CD4-positive, alpha-beta T cell treated with Interferon gamma for 1 hour (primary cell): ENCODE measurements around the gene NRARP.
"Not testable (repeated sequence)": the region's sequence is repeated elsewhere in the genome, so short reads cannot be mapped to it uniquely, and the experiment has no call there.

Experiments used
- DNase-seq: peaks from one replicate; pipeline ENCODE4 v3.0.0-alpha.2; 2020

Gene NRARP

GRCh38 chr9:137275588-137276472, 26.2 kb downstream of the NRARP start:
- no peak for DNase-seq

- no peak for DNase-seq
Observed at GRCh38 chr9:137275203-137275587, 26.9 kb downstream of the NRARP start.

GRCh38 chr9:137273611-137274320, 28.3 kb downstream of the NRARP start:
- no peak for DNase-seq

- DNase-seq = no peak
Observed at GRCh38 chr9:137273095-137273490, 29.0 kb downstream of the NRARP start.

- DNase-seq = no peak
Observed at GRCh38 chr9:137272241-137273094, 29.6 kb downstream of the NRARP start.

GRCh38 chr9:137271696-137272076, 30.4 kb downstream of the NRARP start:
- no peak for DNase-seq

- DNase-seq = no peak
Observed at GRCh38 chr9:137270929-137271695, 31.0 kb downstream of the NRARP start.

GRCh38 chr9:137269231-137269772, 32.8 kb downstream of the NRARP start:
- no peak for DNase-seq

GRCh38 chr9:137268538-137269201, 33.4 kb downstream of the NRARP start:
- no peak for DNase-seq

- DNase-seq = no peak
Observed at GRCh38 chr9:137267933-137268355, 34.1 kb downstream of the NRARP start.

GRCh38 chr9:137266585-137267453, 35.3 kb downstream of the NRARP start:
- no peak for DNase-seq

- DNase-seq = no peak
Observed at GRCh38 chr9:137266162-137266527, 35.9 kb downstream of the NRARP start.

GRCh38 chr9:137265496-137266161, 36.4 kb downstream of the NRARP start:
- DNase-seq = no peak

GRCh38 chr9:137264067-137264466, 38.0 kb downstream of the NRARP start:
- DNase-seq = no peak

- no peak for DNase-seq
Observed at GRCh38 chr9:137263506-137263905, 38.6 kb downstream of the NRARP start.

- no peak for DNase-seq
Observed at GRCh38 chr9:137262909-137263285, 39.2 kb downstream of the NRARP start.

- DNase-seq = not testable (repeated sequence)
Observed at GRCh38 chr9:137262173-137262908, 39.7 kb downstream of the NRARP start.

- no peak for DNase-seq
Observed at GRCh38 chr9:137256856-137257255, 45.2 kb downstream of the NRARP start.

GRCh38 chr9:137256362-137256761, 45.7 kb downstream of the NRARP start:
- no peak for DNase-seq
